Activated T-cell treated with anti-CD3 and anti-CD28 coated beads, Interleukin-2, amount 50 U/mL, for 24 hours (primary cell): ENCODE measurements around the gene PGRMC1.

Source experiments
- DNase-seq: peaks from one replicate; pipeline ENCODE4 v3.0.0-alpha.2; 2020
- H3K27ac Mint-ChIP-seq: 2 replicates; pipeline ENCODE4 v1.8.0; 2020; ENCODE audit warnings: mild to moderate bottlenecking, mixed read lengths
- H3K27me3 Mint-ChIP-seq: 2 replicates; pipeline ENCODE4 v1.8.0; 2020; ENCODE audit warnings: mixed read lengths
- H3K36me3 Mint-ChIP-seq: 2 replicates; pipeline ENCODE4 v1.8.0; 2020; ENCODE audit warnings: low read depth, mixed read lengths
- H3K4me1 Mint-ChIP-seq: 2 replicates; pipeline ENCODE4 v1.8.0; 2020; ENCODE audit warnings: low read depth, mixed read lengths
- H3K4me3 Mint-ChIP-seq: 2 replicates; pipeline ENCODE4 v1.8.0; 2020; ENCODE audit warnings: mild to moderate bottlenecking, moderate library complexity, mixed read lengths
- H3K9me3 Mint-ChIP-seq: 2 replicates; pipeline ENCODE4 v1.8.0; 2020; ENCODE audit warnings: mixed read lengths

The PGRMC1 gene

GRCh38 chrX:119218198-119218597 lies 17.9 kb upstream of the PGRMC1 start:
- H3K36me3 Mint-ChIP-seq: no peaks in the 10 kb centered on the region
- no peak for DNase-seq
- H3K9me3 Mint-ChIP-seq: no peaks in the 10 kb centered on the region
- peaks cover 48% of the 10 kb centered on the region for H3K27me3 Mint-ChIP-seq
- no peak overlapping the region for H3K27ac Mint-ChIP-seq
- H3K4me1 Mint-ChIP-seq: no peaks in the 10 kb centered on the region
- H3K4me3 Mint-ChIP-seq: no peak overlapping the region

DNA sequence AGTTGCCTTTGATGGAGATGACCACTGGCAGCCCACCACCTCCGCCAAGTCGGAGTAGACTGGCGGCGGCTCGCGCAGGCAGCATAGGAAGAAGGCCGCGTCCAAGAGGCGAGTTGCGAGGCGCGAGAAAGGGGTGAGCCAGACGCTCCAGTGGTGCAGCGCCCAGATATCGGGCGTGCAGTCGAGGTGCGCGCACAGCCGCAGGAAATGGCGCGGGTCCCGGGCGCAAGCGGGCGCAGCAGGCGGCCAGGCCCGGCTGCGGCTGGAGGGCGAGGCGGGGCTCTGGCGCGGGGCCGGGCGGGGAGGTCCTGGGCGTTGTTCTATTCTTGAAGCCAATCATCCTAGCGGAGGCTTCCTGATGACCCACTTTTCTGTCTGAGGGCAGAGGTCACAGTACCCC lies 13.2 kb upstream of the PGRMC1 start:
- Mint-ChIP-seq H3K4me3 (no peak overlapping the region), H3K4me1 (no peaks in the 10 kb centered on the region), H3K27me3 (peaks cover 52% of the 10 kb centered on the region), H3K36me3 (no peaks in the 10 kb centered on the region), H3K9me3 (no peaks in the 10 kb centered on the region), H3K27ac (no peak overlapping the region)
- DNase-seq: no peak

DNA sequence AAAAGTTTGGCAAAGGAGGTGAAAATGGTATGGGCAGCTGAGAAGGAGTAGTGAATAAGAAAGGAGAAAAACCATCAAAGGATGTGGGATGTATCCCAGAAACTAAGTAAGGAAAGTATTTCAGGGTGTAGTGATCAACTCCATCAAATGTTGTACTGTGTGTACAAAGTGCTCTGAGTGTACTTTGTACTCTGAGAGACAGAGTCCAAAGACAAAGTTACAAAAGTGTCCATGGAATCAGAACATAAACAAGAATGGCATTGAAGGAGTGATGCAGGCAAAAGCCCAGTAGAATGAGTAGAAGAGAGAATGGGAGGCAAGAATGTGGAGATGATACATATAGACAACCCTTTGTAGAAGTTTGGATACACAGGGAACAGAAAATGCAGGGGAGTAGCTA lies 12.3 kb upstream of the PGRMC1 start:
- DNase-seq: no peak
- Mint-ChIP-seq H3K4me3 (no peak overlapping the region), H3K27me3 (peaks cover 50% of the 10 kb centered on the region), H3K4me1 (no peaks in the 10 kb centered on the region), H3K36me3 (no peaks in the 10 kb centered on the region), H3K27ac (no peak overlapping the region), H3K9me3 (no peaks in the 10 kb centered on the region)

GRCh38 chrX:119226446-119226845 lies 9.6 kb upstream of the PGRMC1 start:
- Mint-ChIP-seq H3K27me3 (peaks cover 48% of the 10 kb centered on the region), H3K4me1 (no peaks in the 10 kb centered on the region), H3K9me3 (no peaks in the 10 kb centered on the region), H3K27ac (no peak overlapping the region), H3K36me3 (no peaks in the 10 kb centered on the region), H3K4me3 (no peak overlapping the region)
- no peak for DNase-seq

- no peak for DNase-seq
Measured at GRCh38 chrX:119228512-119229252, 7.4 kb upstream of the PGRMC1 start.

DNA sequence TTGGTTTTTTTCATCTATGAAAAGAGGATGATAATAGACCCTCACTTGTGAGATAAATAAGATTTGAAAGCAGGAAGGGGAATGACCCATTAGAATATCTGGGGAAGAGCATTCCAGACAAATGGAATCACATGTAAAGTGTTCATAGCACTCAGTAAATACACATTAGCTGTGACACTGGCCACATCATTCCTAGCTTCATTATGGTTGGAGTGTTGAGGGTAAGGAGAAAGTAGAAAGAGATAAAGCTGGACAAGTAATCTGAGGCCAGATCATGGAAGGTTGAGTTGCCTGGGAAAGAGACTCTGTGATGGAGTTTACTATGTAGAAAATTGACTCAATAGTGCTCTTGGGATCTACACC lies 6.9 kb upstream of the PGRMC1 start:
- no peak overlapping the region for H3K4me3 Mint-ChIP-seq
- H3K27me3 Mint-ChIP-seq: peaks cover 53% of the 10 kb centered on the region
- no peaks in the 10 kb centered on the region for H3K36me3 Mint-ChIP-seq
- no peak for DNase-seq
- H3K9me3 Mint-ChIP-seq: no peaks in the 10 kb centered on the region
- no peaks in the 10 kb centered on the region for H3K4me1 Mint-ChIP-seq
- H3K27ac Mint-ChIP-seq: no peak overlapping the region

More at GRCh38 chrX:119228512-119229252, 7.4 kb upstream of the PGRMC1 start:
- H3K36me3 Mint-ChIP-seq: no peaks in the 10 kb centered on the region
- no peaks in the 10 kb centered on the region for H3K9me3 Mint-ChIP-seq
- H3K27me3 Mint-ChIP-seq: peaks cover 51% of the 10 kb centered on the region
- no peak overlapping the region for H3K4me3 Mint-ChIP-seq
- H3K27ac Mint-ChIP-seq: no peak overlapping the region
- no peaks in the 10 kb centered on the region for H3K4me1 Mint-ChIP-seq

DNA sequence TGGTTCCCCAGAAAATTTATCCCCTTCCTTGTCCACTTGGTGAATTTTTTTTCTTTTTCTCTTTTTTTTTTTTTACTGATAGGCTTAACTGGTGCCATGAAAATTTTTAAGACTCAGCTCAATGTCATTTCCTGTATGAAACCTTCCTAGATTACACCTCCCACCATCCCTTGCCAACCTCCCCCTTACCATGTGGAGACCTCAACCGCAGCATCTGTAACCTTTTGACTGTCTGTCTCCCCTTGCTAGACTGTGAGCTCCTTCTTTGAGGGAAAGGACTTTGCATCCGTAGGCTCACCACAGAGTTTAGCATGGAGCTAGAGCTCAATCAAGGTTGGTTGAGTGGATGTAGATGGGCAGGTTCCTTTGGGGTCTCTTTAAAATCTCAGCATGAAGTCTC lies 5.2 kb upstream of the PGRMC1 start:
- H3K9me3 Mint-ChIP-seq: no peaks in the 10 kb centered on the region

DNA sequence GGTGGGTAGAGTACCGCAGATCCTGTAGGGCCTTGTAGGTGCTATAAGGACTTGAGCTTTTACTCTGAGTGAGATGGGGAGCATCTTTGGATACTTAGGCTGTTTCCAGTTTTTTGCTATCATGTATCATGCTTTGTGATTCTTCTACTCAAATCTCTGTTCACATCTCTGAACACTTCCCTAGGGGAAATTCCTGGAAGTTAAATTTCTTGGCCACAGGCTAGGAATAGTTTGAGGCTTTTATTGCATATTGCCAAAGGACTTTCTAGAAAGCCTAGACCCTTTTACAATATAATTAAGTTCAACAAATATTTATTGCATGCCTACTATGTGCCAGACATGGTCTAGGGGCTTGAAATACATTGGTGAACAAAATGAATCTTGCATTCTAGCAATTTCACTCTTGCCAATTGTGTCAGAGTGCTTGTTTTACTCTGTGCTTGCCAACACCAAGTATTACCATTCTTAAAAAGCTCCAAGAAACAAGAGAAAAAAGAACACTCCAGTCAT lies 4.1 kb upstream of the PGRMC1 start:
- no peak overlapping the region for H3K27ac Mint-ChIP-seq
- DNase-seq: no peak
- no peak overlapping the region for H3K4me3 Mint-ChIP-seq
- peaks cover 6% of the 10 kb centered on the region for H3K4me1 Mint-ChIP-seq
- H3K36me3 Mint-ChIP-seq: peaks cover 3% of the 10 kb centered on the region
- no peaks in the 10 kb centered on the region for H3K9me3 Mint-ChIP-seq
- H3K27me3 Mint-ChIP-seq: peaks cover 51% of the 10 kb centered on the region

More for the DNA sequence above, 5.2 kb upstream of the PGRMC1 start:
- Mint-ChIP-seq H3K27ac (no peak overlapping the region), H3K4me3 (no peak overlapping the region), H3K4me1 (peaks cover 6% of the 10 kb centered on the region), H3K27me3 (peaks cover 61% of the 10 kb centered on the region), H3K36me3 (no peaks in the 10 kb centered on the region)
- DNase-seq: no peak

DNA sequence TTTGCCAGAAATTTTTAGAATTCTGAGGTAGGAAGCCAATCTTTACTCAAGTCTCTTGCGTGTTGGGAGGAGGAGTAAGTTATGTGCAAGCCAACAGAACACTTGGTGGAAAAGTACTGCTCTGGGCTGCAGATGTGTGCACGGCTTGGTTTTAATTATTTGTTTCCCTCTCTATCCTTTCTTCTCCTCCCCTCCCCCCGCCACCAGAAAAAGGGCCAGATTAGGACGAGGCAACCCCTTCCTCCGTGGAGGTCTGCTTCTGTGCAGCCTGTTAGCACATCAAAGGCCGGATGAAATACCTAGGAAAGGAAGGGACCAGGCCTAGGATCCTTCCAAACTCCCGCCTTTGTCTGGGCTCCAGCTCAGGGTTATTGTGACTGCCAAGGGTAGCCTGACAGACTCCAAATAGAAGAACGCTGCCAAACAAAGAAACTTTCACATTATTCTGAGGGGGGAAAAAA lies 1.0 kb upstream of the PGRMC1 start:
- H3K27me3 Mint-ChIP-seq: peaks cover 31% of the 10 kb centered on the region
- H3K36me3 Mint-ChIP-seq: peaks cover 19% of the 10 kb centered on the region
- no peak for DNase-seq
- H3K4me1 Mint-ChIP-seq: peaks cover 25% of the 10 kb centered on the region
- no peaks in the 10 kb centered on the region for H3K9me3 Mint-ChIP-seq
- H3K27ac Mint-ChIP-seq: no peak overlapping the region
- H3K4me3 Mint-ChIP-seq: peak overlapping the region; percentile 79

GRCh38 chrX:119236623-119237561 lies 807 bp downstream of the PGRMC1 start:
- Mint-ChIP-seq H3K36me3 (peaks cover 35% of the 10 kb centered on the region), H3K27ac (peak overlapping the region; percentile 42), H3K4me3 (peak overlapping the region; percentile 79), H3K9me3 (no peaks in the 10 kb centered on the region), H3K27me3 (peaks cover 26% of the 10 kb centered on the region), H3K4me1 (peaks cover 37% of the 10 kb centered on the region)
- peak; percentile 50 for DNase-seq

GRCh38 chrX:119237562-119237942 lies 1.5 kb downstream of the PGRMC1 start:
- Mint-ChIP-seq H3K36me3 (peaks cover 41% of the 10 kb centered on the region), H3K4me1 (peaks cover 39% of the 10 kb centered on the region), H3K27me3 (peaks cover 26% of the 10 kb centered on the region), H3K9me3 (no peaks in the 10 kb centered on the region), H3K27ac (peak overlapping the region; percentile 42), H3K4me3 (peak overlapping the region; percentile 79)
- DNase-seq: no peak

DNA sequence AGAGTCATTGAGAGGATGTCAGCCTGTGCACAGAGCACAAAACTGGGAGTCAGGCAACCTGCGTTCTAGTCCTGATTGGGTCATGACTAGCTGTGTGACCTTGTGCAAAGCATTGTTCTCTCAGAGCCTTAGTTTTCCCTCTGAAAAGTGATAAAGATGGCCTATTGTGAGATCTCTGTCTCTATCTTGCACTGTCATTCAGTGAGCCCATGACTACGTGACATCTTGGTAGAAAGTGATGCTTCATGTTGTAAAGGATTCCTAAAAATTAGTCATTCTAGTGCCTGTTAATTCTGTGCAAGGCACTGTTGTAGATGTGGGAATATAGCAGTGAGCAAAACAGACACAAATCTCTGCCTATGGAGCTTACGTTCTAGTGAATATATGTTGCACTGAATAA lies 2.5 kb downstream of the PGRMC1 start:
- peaks cover 50% of the 10 kb centered on the region for H3K36me3 Mint-ChIP-seq
- H3K4me3 Mint-ChIP-seq: peak overlapping the region; percentile 49
- H3K4me1 Mint-ChIP-seq: peaks cover 39% of the 10 kb centered on the region
- peaks cover 24% of the 10 kb centered on the region for H3K27me3 Mint-ChIP-seq
- DNase-seq: no peak
- H3K9me3 Mint-ChIP-seq: no peaks in the 10 kb centered on the region
- no peak overlapping the region for H3K27ac Mint-ChIP-seq

DNA sequence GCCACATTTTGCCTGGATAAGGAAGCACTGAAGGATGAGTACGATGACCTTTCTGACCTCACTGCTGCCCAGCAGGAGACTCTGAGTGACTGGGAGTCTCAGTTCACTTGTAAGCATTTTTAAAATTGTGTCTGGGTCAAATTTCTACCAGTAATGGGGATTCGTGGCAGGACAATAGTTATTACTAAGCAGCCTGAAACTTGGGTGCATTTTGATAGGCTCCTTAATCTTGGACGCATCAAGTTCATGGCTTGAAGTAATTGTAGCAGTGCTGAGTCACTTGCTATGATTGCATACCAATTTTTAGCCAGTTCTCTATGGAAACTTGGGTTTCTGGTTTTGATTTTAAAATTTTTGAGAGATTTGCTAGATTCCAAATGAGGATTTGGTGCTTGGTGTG lies 4.3 kb downstream of the PGRMC1 start:
- no peak overlapping the region for H3K4me3 Mint-ChIP-seq
- H3K9me3 Mint-ChIP-seq: no peaks in the 10 kb centered on the region
- peak overlapping the region; percentile 16 for H3K27ac Mint-ChIP-seq
- H3K36me3 Mint-ChIP-seq: peaks cover 66% of the 10 kb centered on the region
- H3K4me1 Mint-ChIP-seq: peaks cover 39% of the 10 kb centered on the region
- peaks cover 15% of the 10 kb centered on the region for H3K27me3 Mint-ChIP-seq
- DNase-seq: no peak

- no peak for DNase-seq
- Mint-ChIP-seq H3K36me3 (peaks cover 45% of the 10 kb centered on the region), H3K27me3 (peaks cover 17% of the 10 kb centered on the region), H3K9me3 (no peaks in the 10 kb centered on the region), H3K27ac (no peak overlapping the region), H3K4me3 (no peak overlapping the region), H3K4me1 (peaks cover 3% of the 10 kb centered on the region)
Measured at GRCh38 chrX:119247702-119248101, 11.6 kb downstream of the PGRMC1 start.

GRCh38 chrX:119249891-119250290 lies 13.8 kb downstream of the PGRMC1 start:
- peaks cover 27% of the 10 kb centered on the region for H3K36me3 Mint-ChIP-seq
- H3K4me1 Mint-ChIP-seq: peaks cover 2% of the 10 kb centered on the region
- H3K27me3 Mint-ChIP-seq: peaks cover 22% of the 10 kb centered on the region
- H3K4me3 Mint-ChIP-seq: no peak overlapping the region
- H3K9me3 Mint-ChIP-seq: no peaks in the 10 kb centered on the region
- DNase-seq: no peak
- H3K27ac Mint-ChIP-seq: no peak overlapping the region
